GM23248 (cell line): ENCODE results near the gene C13orf42. TPM values are rescaled to one million over a fixed set of nuclear protein-coding genes. Genes with fewer than 3 reads are reported as not detected.

ENCODE experiments used
- DNase-seq: peaks from one replicate; pipeline ENCODE4 v3.0.0-alpha.2; 2015
- H2AFZ ChIP-seq: fragments of 200-600 bp; sonication (generic); 2 replicates; pipeline ENCODE4 v1.6.1; 2016; ENCODE audit warnings: antibody characterized with exemption
- H3F3A ChIP-seq: fragments of 200-600 bp; sonication (generic); 2 replicates; pipeline ENCODE4 v1.6.1; 2016; ENCODE audit warnings: mild to moderate bottlenecking, antibody characterized with exemption, mixed run types; ENCODE audit not compliant: insufficient read depth
- H3K27ac ChIP-seq: fragments of 200-600 bp; sonication (generic); 2 replicates; pipeline ENCODE4 v1.5.1; 2016; ENCODE audit warnings: mild to moderate bottlenecking
- H3K27me3 ChIP-seq: fragments of 200-600 bp; sonication (generic); replicated peaks from 2 replicates; pipeline ENCODE4 v1.6.1; 2016; ENCODE audit warnings: mild to moderate bottlenecking; ENCODE audit not compliant: insufficient read depth
- H3K36me3 ChIP-seq: fragments of 200-600 bp; sonication (generic); 2 replicates; pipeline ENCODE4 v1.6.1; 2016; ENCODE audit warnings: low read depth, mild to moderate bottlenecking
- H3K4me1 ChIP-seq: fragments of 200-600 bp; sonication (generic); 2 replicates; pipeline ENCODE4 v1.6.1; 2016; ENCODE audit warnings: mild to moderate bottlenecking; ENCODE audit not compliant: insufficient read depth
- H3K4me2 ChIP-seq: fragments of 200-600 bp; sonication (generic); one replicate; pipeline ENCODE4 v1.6.1; 2016; ENCODE audit warnings: mild to moderate bottlenecking; ENCODE audit not compliant: unreplicated experiment
- H3K4me3 ChIP-seq: fragments of 200-600 bp; sonication (generic); 2 replicates; pipeline ENCODE4 v1.5.1; 2016; ENCODE audit warnings: mild to moderate bottlenecking
- H3K79me2 ChIP-seq: fragments of 200-600 bp; sonication (generic); 2 replicates; pipeline ENCODE4 v1.6.1; 2016; ENCODE audit warnings: mild to moderate bottlenecking; ENCODE audit not compliant: insufficient read depth
- H3K9ac ChIP-seq: fragments of 200-600 bp; sonication (generic); 2 replicates; pipeline ENCODE4 v1.6.1; 2016; ENCODE audit warnings: mild to moderate bottlenecking
- H3K9me2 ChIP-seq: fragments of 200-600 bp; sonication (generic); 2 replicates; pipeline ENCODE4 v1.6.1; 2016; ENCODE audit warnings: mixed run types, mild to moderate bottlenecking, moderate library complexity; ENCODE audit not compliant: insufficient read depth
- H3K9me3 ChIP-seq: fragments of 200-600 bp; sonication (generic); one replicate; pipeline ENCODE4 v1.6.1; 2017; ENCODE audit warnings: low read depth
- H4K20me1 ChIP-seq: fragments of 200-600 bp; sonication (generic); 2 replicates; pipeline ENCODE4 v1.6.0; 2016; ENCODE audit not compliant: insufficient read depth
- EZH2 ChIP-seq: fragments of 200-600 bp; sonication (generic); IDR thresholded peaks from 2 replicates; pipeline ENCODE4 v1.6.1; 2018; ENCODE audit warnings: antibody characterized with exemption, mild to moderate bottlenecking; ENCODE audit not compliant: insufficient read depth, poor library complexity, severe bottlenecking
- EZH2phosphoT487 ChIP-seq: fragments of 200-600 bp; sonication (generic); IDR thresholded peaks from 2 replicates; pipeline ENCODE4 v1.6.1; 2018; ENCODE audit warnings: antibody characterized with exemption, moderate library complexity, mild to moderate bottlenecking, low read depth; ENCODE audit not compliant: insufficient read depth
- WGBS, 2 experiments: methylation state at CpG; one replicate each; pipeline ENCODE4 v1.1.6; 2015 to 2017; ENCODE audit warnings: low lambda C conversion rate in 2 of 2, low coverage in 1 of 2; ENCODE audit errors: missing lambda C conversion rate in 2 of 2; 5-methylcytosine and 5-hydroxymethylcytosine counted together
- in situ Hi-C: fragments of 300-500 bp; cut with MboI; formaldehyde crosslinking; loops from 2 replicates; pipeline ENCODE4 v1.15.0; 2020
- polyA plus RNA-seq: library from polyadenylated mRNA; unstranded; fragments of >200 nt; fragmentation: Nextera tagmentation; extraction: Ambion mirVana; gene quantifications from 2 replicates; pipeline ENCODE4 v1.2.1, GENCODE V29; 2016
- total RNA-seq: library from RNA; depleted of rRNA; stranded (reverse); fragments of >200 nt; shearing (Covaris generic); gene quantifications from 2 replicates; pipeline ENCODE4 v1.2.3, GENCODE V29; 2014; rRNA removed

The C13orf42 gene
- total RNA-seq (not detected in 2 replicates), polyA plus RNA-seq (not detected in 2 replicates)

DNA sequence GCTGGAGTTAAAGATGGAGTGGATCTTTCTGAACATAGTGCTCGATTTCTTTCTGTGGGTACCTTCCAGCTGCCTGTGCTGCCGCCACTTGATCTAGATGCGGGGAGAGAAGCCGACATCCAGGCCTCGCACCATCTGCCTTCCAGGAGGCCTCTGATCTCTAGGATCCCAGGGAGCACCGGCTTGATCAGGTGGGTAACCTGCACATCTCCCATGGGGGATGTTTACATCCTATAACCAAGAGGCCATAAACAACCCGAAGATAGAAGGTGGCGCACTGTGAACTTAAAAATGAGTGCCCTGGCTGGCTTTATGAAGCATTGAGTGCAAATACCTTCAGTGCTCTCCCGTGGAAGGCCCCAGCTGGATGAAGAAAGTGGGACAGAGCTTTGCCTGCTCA lies at the start of gene C13orf42:
Gene C13orf42, minus strand, starts transcription at position 101 of the 400 bp plus-strand sequence. Its CDS starts 65 bp downstream, at position 36.
- Histone ChIP-seq H4K20me1 (no peaks in the 10 kb centered on the region), H3K4me1 (no peaks in the 10 kb centered on the region), H3K9me3 (no peaks in the 10 kb centered on the region), H3K4me2 (no peak within 1 kb of the TSS), H3K36me3 (no peaks in the 10 kb centered on the region), H2AFZ (no peak within 1 kb of the TSS), H3K27me3 (peaks cover 54% of the 10 kb centered on the region), H3K9me2 (no peaks in the 10 kb centered on the region), H3K79me2 (no peaks in the 10 kb centered on the region), H3K27ac (no peak within 1 kb of the TSS), H3F3A (no peaks in the 10 kb centered on the region), H3K4me3 (no peak within 1 kb of the TSS), H3K9ac (no peak within 1 kb of the TSS)
- WGBS, 2 experiments, result 63 to 65% methylated on average over 9 of the region's 9 CpGs
- no peak for TF ChIP-seq EZH2phosphoT487
- TF ChIP-seq EZH2, result no peak
- in situ Hi-C loops, result no loop called here
- no peak for DNase-seq

DNA sequence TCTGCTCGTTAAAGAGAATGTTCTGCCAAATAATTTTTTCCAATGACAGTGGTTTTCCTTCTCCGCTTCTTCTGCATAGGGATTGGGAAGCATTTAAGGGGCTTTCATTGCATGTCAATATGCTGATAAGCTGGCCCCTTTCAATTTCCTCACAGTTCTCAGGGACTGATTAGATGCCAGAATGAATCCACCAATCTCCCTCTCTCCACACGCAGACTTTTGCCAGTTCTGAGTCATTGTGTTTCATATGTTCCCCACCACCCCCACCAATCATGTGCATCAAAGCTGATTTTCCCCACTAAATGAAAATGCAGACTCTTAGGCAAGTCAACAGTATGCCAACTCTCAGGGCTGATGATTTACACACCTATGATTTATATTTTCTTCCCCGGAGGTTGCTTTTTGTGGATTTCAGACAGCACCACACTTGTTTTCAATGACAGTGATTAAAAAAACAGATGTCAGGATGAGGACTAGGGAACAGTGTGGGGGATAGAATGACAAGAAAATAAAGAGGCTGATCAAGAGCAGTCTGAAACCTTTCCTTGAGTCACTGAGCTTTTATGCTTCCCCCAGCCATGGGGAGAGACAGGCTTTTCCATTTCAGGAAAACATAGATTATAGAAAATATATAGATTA lies 47.9 kb upstream of the C13orf42 start:
- H3K4me3 ChIP-seq, result no peak overlapping the region
- no peak overlapping the region for H2AFZ ChIP-seq
- WGBS, 2 experiments, result 2 to 4% methylated on average over 4 of the region's 4 CpGs
- no peak for TF ChIP-seq EZH2phosphoT487
- no peaks in the 10 kb centered on the region for H3F3A ChIP-seq
- no peak overlapping the region for H3K4me2 ChIP-seq
- no peaks in the 10 kb centered on the region for H3K79me2 ChIP-seq
- H3K9me3 ChIP-seq, result no peaks in the 10 kb centered on the region
- no peak overlapping the region for H3K9ac ChIP-seq
- in situ Hi-C loops, result loop anchor here (10.0 kb wide), 1 partner anchor 126 kb away; no protein-coding TSS in a partner anchor
- peaks cover 5% of the 10 kb centered on the region; the same call in 1 of the 2 replicates for H3K27me3 ChIP-seq
- H3K4me1 ChIP-seq, result peaks cover 5% of the 10 kb centered on the region; the same call in 1 of the 2 replicates
- peak; percentile 61 for DNase-seq
- H3K36me3 ChIP-seq, result no peaks in the 10 kb centered on the region
- H3K27ac ChIP-seq, result no peak overlapping the region
- H4K20me1 ChIP-seq, result no peaks in the 10 kb centered on the region
- H3K9me2 ChIP-seq, result no peaks in the 10 kb centered on the region

DNA sequence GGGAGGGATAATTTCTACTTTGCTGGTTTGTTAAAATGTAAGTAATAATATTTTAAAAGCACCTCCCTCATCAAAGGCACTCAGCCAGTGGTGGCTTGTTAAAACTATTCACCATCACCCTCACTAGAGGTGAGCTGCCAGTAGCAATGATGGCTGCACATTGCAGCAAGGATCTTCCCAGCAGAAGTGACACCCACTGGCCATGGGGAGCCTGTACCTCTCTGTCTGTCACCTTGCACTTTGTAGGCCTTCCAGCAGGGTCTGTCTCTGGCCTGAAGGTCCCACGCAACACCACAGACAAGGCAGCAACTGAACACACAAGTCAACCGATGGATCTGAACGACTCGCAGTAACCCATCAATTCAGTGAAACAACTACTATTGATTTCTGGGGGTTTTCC lies 47.3 kb upstream of the C13orf42 start:
- H3K9ac ChIP-seq, result no peak overlapping the region
- H3K4me3 ChIP-seq, result no peak overlapping the region
- no peaks in the 10 kb centered on the region for H3K9me3 ChIP-seq
- H3K79me2 ChIP-seq, result no peaks in the 10 kb centered on the region
- H3K4me2 ChIP-seq, result no peak overlapping the region
- no peak for DNase-seq
- peaks cover under 1% of the 10 kb centered on the region; the same call in 1 of the 2 replicates for H3K27me3 ChIP-seq
- H3F3A ChIP-seq, result no peaks in the 10 kb centered on the region
- no peaks in the 10 kb centered on the region for H4K20me1 ChIP-seq
- 91 to 95% methylated on average over 4 of the region's 4 CpGs for WGBS, 2 experiments
- H3K36me3 ChIP-seq, result no peaks in the 10 kb centered on the region
- H3K9me2 ChIP-seq, result no peaks in the 10 kb centered on the region
- peaks cover 5% of the 10 kb centered on the region; the same call in 1 of the 2 replicates for H3K4me1 ChIP-seq
- no peak for TF ChIP-seq EZH2phosphoT487
- no peak for TF ChIP-seq EZH2
- no peak overlapping the region for H2AFZ ChIP-seq
- in situ Hi-C loops, result loop anchor here (10.0 kb wide), 1 partner anchor 126 kb away; no protein-coding TSS in a partner anchor
- H3K27ac ChIP-seq, result no peak overlapping the region

DNA sequence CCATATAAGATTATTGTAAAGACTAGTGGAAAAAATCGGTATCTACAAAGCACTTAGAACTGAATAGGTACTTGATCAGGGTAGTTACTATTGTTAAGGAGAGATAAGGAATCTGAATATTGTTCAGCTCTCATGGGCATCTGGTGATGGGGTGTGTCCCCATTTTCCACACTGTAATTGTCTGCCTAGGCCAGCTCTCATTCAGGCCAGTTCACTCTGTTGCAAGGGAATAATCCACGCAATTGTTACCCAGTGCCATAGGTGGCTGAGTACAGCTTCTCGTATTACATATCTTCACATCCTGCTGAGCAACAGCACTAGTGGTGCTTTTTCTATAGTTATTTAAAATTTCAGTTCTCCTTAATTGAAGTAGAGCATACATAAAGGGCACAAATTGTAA lies 45.6 kb upstream of the C13orf42 start:
- DNase-seq, result no peak
- Histone ChIP-seq H3K4me2 (no peak overlapping the region), H3K9me2 (no peaks in the 10 kb centered on the region), H3K9ac (no peak overlapping the region), H3K27me3 (peaks cover 1% of the 10 kb centered on the region), H2AFZ (no peak overlapping the region), H3K4me3 (no peak overlapping the region), H3K27ac (no peak overlapping the region), H3K9me3 (no peaks in the 10 kb centered on the region), H3K36me3 (no peaks in the 10 kb centered on the region), H3K4me1 (peaks cover 5% of the 10 kb centered on the region; the same call in 1 of the 2 replicates), H3F3A (no peaks in the 10 kb centered on the region), H3K79me2 (no peaks in the 10 kb centered on the region), H4K20me1 (no peaks in the 10 kb centered on the region)
- WGBS, 2 experiments, result 90 to 96% methylated on average over 3 of the region's 3 CpGs
- TF ChIP-seq EZH2phosphoT487 (no peak), EZH2 (no peak)
- in situ Hi-C loops, result loop anchor here (10.0 kb wide), 1 partner anchor 128 kb away; no protein-coding TSS in a partner anchor
